GM12875 (cell line): ENCODE data around the gene ARHGEF10L.
"Not testable (repeated sequence)": the region's sequence is repeated elsewhere in the genome, so short reads cannot be mapped to it uniquely, and the experiment has no call there.

Experiments used
- H3K4me3 ChIP-seq: one replicate; pipeline ENCODE4 v1.5.1; 2011; ENCODE audit warnings: low read depth, low read length, control low read depth
- TF ChIP-seq, protein P1 (sequence below): IDR thresholded peaks from 2 replicates; pipeline ENCODE4 v1.5.1; 2011; ENCODE audit warnings: low read depth, mild to moderate bottlenecking, control low read depth, inconsistent platforms, low read length, moderate library complexity, borderline replicate concordance; ENCODE audit not compliant: insufficient read depth

ARHGEF10L gene

GRCh38 chr1:17743008-17743647 is 203.6 kb downstream of the ARHGEF10L start:
- TF ChIP-seq, protein P1, sequence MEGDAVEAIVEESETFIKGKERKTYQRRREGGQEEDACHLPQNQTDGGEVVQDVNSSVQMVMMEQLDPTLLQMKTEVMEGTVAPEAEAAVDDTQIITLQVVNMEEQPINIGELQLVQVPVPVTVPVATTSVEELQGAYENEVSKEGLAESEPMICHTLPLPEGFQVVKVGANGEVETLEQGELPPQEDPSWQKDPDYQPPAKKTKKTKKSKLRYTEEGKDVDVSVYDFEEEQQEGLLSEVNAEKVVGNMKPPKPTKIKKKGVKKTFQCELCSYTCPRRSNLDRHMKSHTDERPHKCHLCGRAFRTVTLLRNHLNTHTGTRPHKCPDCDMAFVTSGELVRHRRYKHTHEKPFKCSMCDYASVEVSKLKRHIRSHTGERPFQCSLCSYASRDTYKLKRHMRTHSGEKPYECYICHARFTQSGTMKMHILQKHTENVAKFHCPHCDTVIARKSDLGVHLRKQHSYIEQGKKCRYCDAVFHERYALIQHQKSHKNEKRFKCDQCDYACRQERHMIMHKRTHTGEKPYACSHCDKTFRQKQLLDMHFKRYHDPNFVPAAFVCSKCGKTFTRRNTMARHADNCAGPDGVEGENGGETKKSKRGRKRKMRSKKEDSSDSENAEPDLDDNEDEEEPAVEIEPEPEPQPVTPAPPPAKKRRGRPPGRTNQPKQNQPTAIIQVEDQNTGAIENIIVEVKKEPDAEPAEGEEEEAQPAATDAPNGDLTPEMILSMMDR, result no peak
- no peak overlapping the region for H3K4me3 ChIP-seq

GRCh38 chr1:17743925-17744324 is 204.4 kb downstream of the ARHGEF10L start:
- TF ChIP-seq, protein P1, result no peak
- H3K4me3 ChIP-seq, result no peak overlapping the region

DNA sequence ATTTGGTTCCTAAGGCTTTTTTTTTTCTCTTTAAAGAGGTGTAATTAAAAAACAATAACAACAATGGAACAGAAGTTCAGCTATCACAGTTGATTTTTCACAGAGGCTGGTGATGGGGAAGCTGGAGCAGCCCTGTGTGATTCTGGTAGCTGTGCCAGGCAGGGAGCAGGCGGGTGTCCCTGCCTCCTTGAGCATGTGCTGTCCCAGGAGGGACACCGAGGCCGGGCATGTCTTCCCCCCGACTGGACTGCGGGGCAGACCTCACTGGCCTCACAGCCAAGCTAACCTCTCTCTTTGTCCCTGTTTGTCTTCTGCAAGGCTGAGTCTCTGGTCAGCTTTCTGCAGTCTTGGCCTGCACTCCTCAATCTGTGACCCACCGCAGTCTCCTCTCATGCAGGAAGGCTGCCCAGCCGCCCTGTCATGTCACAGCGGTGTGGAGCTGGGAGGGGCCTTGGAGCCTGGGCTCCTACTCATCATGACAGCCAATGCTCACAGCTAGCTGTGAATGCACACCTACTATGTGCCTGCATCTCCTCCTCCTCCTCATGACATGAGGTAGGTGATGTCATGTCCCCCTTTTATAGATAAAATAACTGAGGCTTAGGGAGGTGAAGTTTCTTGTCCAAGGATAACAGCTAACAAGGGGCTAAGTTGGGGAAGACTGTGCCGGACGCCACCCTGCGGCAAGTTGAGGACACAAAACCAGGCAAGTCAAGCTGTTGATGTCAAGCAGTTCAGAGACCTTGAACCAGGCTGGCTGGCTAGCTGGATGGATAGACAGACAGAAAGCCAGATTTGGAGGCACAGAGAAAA is 205.4 kb downstream of the ARHGEF10L start:
- no peak overlapping the region for H3K4me3 ChIP-seq
- TF ChIP-seq, protein P1, result no peak

DNA sequence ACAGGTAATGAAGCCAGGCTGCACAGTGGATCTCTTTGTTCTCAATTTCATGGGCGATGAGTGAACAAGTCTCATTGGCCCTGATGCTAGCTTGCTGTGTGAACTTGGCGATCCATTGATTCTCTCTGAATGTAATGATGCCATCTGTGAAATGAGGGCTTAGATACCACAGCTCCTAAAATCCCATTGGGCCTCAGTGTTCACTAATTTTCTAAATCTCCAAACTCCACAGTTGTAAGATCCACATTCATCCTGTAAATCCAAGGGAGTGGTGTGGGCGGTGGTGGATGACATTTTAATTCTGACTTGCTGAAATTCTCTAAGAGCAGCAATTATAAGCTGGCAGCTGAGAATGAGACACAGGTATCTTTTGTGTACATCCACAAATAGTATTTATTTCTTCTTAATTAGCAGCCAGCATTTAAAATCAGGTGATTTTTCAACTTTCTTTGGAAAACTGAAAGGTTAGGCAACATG is 206.0 kb downstream of the ARHGEF10L start:
- TF ChIP-seq, protein P1, result no peak
- no peak overlapping the region for H3K4me3 ChIP-seq

GRCh38 chr1:17746281-17746680 is 206.8 kb downstream of the ARHGEF10L start:
- not testable (repeated sequence) for H3K4me3 ChIP-seq

- no peak overlapping the region for H3K4me3 ChIP-seq
- TF ChIP-seq, protein P1, result no peak
These were observed 207.4 kb downstream of the ARHGEF10L start for GRCh38 chr1:17746920-17747319.
